ENCODE measurements around the gene PPP1CA. TPM values are rescaled to one million over a fixed set of nuclear protein-coding genes. Genes with fewer than 3 reads are reported as not detected.

PPP1CA gene
- total RNA-seq, 4 donors from 2014 or later: 164 to 216 (median 191) TPM

DNA sequence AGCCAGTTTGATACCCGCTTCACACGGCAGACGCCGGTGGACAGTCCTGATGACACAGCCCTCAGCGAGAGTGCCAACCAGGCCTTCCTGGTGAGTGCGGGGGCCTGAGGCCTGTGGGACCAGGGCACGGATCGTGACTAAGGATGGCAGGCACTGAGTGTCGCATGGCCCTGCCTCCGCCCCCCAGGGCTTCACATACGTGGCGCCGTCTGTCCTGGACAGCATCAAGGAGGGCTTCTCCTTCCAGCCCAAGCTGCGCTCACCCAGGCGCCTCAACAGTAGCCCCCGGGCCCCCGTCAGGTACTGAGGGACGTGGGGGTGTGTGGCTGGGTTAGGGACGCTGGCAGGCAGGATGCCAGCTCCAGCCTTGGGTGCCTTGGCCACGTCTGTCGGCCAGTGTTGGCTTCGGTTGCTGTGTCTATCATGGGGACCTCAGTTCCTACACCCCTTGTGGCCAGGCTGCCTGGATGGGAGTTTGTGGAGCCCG is 32.8 kb upstream of the PPP1CA start:
- H3K4me3 ChIP-seq (replicated peaks in 1 of 3): no peak overlapping the region
- peaks cover 2 to 15% of the 10 kb centered on the region in 2 donors for H3K4me1 ChIP-seq
- intact Hi-C loops (cut with DNase I): no loop called here
- 85% methylated on average over 14 of the region's 23 CpGs; no CpG with 5 or more reads in 1 of the 2 donors for WGBS, 2 donors
- DNase-seq: no peak
- no peaks in the 10 kb centered on the region for H3K9me3 ChIP-seq
- TF ChIP-seq, protein P1, sequence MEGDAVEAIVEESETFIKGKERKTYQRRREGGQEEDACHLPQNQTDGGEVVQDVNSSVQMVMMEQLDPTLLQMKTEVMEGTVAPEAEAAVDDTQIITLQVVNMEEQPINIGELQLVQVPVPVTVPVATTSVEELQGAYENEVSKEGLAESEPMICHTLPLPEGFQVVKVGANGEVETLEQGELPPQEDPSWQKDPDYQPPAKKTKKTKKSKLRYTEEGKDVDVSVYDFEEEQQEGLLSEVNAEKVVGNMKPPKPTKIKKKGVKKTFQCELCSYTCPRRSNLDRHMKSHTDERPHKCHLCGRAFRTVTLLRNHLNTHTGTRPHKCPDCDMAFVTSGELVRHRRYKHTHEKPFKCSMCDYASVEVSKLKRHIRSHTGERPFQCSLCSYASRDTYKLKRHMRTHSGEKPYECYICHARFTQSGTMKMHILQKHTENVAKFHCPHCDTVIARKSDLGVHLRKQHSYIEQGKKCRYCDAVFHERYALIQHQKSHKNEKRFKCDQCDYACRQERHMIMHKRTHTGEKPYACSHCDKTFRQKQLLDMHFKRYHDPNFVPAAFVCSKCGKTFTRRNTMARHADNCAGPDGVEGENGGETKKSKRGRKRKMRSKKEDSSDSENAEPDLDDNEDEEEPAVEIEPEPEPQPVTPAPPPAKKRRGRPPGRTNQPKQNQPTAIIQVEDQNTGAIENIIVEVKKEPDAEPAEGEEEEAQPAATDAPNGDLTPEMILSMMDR (IDR thresholded peaks at IDR 0.05): no peak
- no peak for TF ChIP-seq POLR2A (IDR thresholded peaks at IDR 0.05)
- peaks cover 40 to 41% of the 10 kb centered on the region in 2 donors for H3K36me3 ChIP-seq
- H3K27me3 ChIP-seq: no peaks in the 10 kb centered on the region
- H3K27ac ChIP-seq: no peak overlapping the region

DNA sequence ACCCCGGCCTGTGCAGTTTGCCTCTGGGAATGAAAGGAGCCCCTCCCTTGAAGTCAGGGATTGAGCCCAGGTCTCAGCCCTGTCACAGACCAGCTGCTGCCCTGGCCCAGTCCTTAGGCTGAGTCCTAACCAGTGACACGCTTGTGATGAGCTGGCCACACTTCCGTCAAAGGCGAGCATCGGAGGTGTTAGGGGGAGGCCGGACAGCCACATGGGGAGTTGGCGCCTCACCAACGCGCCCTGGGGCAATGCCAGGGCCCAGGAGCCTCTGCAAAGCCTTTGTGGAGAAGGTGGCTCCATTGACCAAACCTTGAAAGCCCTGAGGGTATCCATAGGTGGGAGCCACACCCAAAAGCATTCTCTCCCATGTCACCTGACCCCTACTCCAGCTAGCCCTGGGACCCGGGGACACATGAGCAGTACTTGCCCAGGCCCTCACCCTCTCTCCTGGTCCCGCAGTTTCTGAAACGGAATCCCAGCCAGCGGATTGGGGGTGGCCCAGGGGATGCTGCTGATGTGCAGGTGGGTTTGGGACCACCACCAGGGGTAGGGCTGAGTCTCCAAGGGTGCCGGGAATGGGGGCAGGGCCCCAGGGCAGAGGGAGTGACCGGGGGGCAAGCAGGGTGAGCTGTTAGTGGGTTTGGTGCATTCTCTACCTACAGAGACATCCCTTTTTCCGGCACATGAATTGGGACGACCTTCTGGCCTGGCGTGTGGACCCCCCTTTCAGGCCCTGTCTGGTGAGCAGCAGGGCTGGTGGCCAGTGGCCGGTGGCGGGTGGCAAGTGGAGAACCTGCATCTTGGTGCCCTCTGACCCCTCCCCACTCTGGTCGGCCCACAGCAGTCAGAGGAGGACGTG is 32.1 kb upstream of the PPP1CA start:
- no peak for TF ChIP-seq POLR2A (IDR thresholded peaks at IDR 0.05)
- TF ChIP-seq, protein P1 (IDR thresholded peaks at IDR 0.05): no peak
- no peak for DNase-seq
- no peaks in the 10 kb centered on the region for H3K9me3 ChIP-seq
- H3K27ac ChIP-seq: no peak overlapping the region
- peaks cover 7 to 15% of the 10 kb centered on the region in 2 donors for H3K4me1 ChIP-seq
- no peak overlapping the region for H3K4me3 ChIP-seq (replicated peaks in 1 of 3)
- no peaks in the 10 kb centered on the region for H3K27me3 ChIP-seq
- intact Hi-C loops (cut with DNase I): no loop called here
- WGBS, 2 donors: 87 to 91% methylated on average over 12 to 13 of the region's 22 CpGs
- peaks cover 40 to 41% of the 10 kb centered on the region in 2 donors for H3K36me3 ChIP-seq

DNA sequence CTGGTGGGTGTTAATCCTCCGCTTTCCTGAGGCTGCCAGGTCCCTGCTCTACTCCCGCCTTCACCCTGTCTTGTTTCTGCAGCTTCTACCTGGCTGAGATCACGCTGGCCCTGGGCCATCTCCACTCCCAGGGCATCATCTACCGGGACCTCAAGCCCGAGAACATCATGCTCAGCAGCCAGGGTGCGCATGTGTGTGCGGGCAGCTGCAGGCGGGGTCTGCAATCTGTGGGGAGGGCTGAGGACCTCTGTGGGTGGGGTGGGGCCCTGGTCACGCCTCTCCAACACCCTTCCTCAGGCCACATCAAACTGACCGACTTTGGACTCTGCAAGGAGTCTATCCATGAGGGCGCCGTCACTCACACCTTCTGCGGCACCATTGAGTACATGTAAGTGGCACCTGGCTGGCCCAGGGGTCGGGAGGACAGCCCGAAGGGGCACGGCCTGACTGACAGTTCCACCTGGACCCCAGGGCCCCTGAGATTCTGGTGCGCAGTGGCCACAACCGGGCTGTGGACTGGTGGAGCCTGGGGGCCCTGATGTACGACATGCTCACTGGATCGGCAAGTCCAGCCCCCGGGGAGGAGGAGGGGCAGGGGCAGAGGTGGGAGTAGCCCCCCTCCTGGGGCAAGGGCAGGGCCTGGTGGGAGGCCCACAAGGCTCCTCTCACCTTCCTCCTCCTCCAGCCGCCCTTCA is 31.1 kb upstream of the PPP1CA start:
- H3K36me3 ChIP-seq: peaks cover 35 to 40% of the 10 kb centered on the region in 2 donors
- TF ChIP-seq, protein P1 (IDR thresholded peaks at IDR 0.05): no peak
- TF ChIP-seq POLR2A (IDR thresholded peaks at IDR 0.05): no peak
- WGBS, 2 donors: 90 to 97% methylated on average over 6 to 19 of the region's 22 CpGs
- no peaks in the 10 kb centered on the region for H3K27me3 ChIP-seq
- H3K4me3 ChIP-seq (replicated peaks in 1 of 3): no peak overlapping the region
- intact Hi-C loops (cut with DNase I): no loop called here
- no peak overlapping the region for H3K27ac ChIP-seq
- peaks cover 7 to 14% of the 10 kb centered on the region in 2 donors for H3K4me1 ChIP-seq
- no peaks in the 10 kb centered on the region for H3K9me3 ChIP-seq
- no peak for DNase-seq

DNA sequence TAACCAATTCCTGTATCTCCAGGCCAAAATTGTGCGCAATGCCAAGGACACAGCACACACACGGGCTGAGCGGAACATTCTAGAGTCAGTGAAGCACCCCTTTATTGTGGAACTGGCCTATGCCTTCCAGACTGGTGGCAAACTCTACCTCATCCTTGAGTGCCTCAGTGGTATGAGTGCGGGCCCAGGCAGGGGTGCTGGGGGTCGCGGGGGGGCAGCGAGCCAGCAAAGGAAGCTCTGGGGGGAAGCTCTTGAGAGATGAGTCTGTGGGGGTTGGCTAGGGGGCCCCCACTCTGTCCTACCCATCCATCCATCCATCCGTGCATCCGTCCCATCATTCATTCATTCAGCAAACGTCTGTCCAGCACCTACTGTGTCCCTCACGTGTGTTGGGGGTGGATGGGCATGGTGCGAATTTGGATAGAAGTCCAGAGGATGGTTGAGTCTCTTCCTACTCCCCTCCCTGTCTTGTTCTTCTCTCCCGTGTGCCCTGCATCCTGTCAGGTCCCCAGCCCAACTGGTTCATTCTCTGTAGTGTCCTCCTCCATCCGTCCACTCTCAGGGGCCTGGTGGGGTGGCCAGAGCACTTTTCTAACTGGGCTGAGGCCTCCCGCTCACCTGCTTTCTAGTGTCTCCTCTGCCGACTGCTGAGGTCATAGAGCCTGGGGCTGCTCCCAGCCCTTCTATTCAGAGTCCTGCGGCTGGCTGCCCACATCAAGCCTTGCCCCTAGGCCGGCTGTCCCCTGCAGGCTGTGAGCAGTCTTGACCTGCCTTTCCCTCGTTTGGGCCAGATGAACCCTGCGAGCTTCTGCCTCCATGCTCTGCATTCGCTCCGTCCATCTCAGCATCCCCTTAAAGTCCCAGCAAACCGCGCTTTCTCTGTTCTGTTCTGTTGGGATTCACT is 29.9 kb upstream of the PPP1CA start:
- intact Hi-C loops (cut with DNase I): no loop called here

More for the DNA sequence above, 29.9 kb upstream of the PPP1CA start:
- Histone ChIP-seq H3K9me3 (no peaks in the 10 kb centered on the region), H3K4me3 (replicated peaks in 1 of 3) (no peak overlapping the region), H3K27me3 (no peaks in the 10 kb centered on the region), H3K36me3 (peaks cover 35 to 40% of the 10 kb centered on the region in 2 donors), H3K27ac (no peak overlapping the region), H3K4me1 (peaks cover 7 to 20% of the 10 kb centered on the region in 2 donors)
- no peak for DNase-seq
- WGBS, 2 donors: 91 to 94% methylated on average over 23 to 24 of the region's 24 CpGs
- TF ChIP-seq, protein P1 (IDR thresholded peaks at IDR 0.05): no peak
- no peak for TF ChIP-seq POLR2A (IDR thresholded peaks at IDR 0.05)

Data from thyroid gland (tissue), 4 donors.